Activated CD4-positive, alpha-beta T cell treated with anti-CD3 and anti-CD28 coated beads for 36 hours (primary cell): ENCODE measurements around the gene ARSA. TPM values are rescaled to one million over a fixed set of nuclear protein-coding genes. Genes with fewer than 3 reads are reported as not detected.

ENCODE experiments used
- ATAC-seq: fragments of 200-7000 bp; cut with Tn5 transposase; one replicate; pipeline ENCODE4 v1.10.0; 2021; ENCODE audit warnings: mild to moderate bottlenecking, moderate library complexity
- CTCF ChIA-PET: fragments of 350-600 bp; sonication (Branson Sonifier 250); formaldehyde crosslinking; loops from one replicate; lab custom pipeline; 2021; ENCODE audit warnings: antibody characterized with exemption; lab: Charles Lee
- POLR2A ChIA-PET: fragments of 350-600 bp; sonication (Branson Sonifier 250); formaldehyde crosslinking; loops from one replicate; lab custom pipeline; 2021; ENCODE audit warnings: antibody characterized with exemption, inconsistent platforms; lab: Charles Lee
- DNase-seq: peaks from one replicate; pipeline ENCODE4 v3.0.0-alpha.2; 2020
- H3K27ac Mint-ChIP-seq: one replicate; pipeline ENCODE4 v1.8.0; 2021; ENCODE audit warnings: mixed read lengths
- H3K27me3 Mint-ChIP-seq: one replicate; pipeline ENCODE4 v1.8.0; 2021; ENCODE audit warnings: mixed read lengths
- H3K36me3 Mint-ChIP-seq: one replicate; pipeline ENCODE4 v1.8.0; 2021; ENCODE audit warnings: low read depth, mixed read lengths
- H3K4me1 Mint-ChIP-seq: one replicate; pipeline ENCODE4 v1.8.0; 2021; ENCODE audit warnings: mixed read lengths
- H3K4me3 Mint-ChIP-seq: one replicate; pipeline ENCODE4 v1.8.0; 2021; ENCODE audit warnings: mild to moderate bottlenecking, moderate library complexity, mixed read lengths
- H3K9me3 Mint-ChIP-seq: one replicate; pipeline ENCODE4 v1.8.0; 2021; ENCODE audit warnings: low read depth, mixed read lengths
- intact Hi-C, 2 experiments: fragments of 100-400 bp; cut with DNase I in 1 of 2; cut with micrococcal nuclease in 1 of 2; formaldehyde crosslinking; loops; one replicate each; pipeline versions ENCODE4 v1.14.2 to v1.15.1; 2022 to 2024; cut with DNase I, micrococcal nuclease
- total RNA-seq, 2 experiments: library from RNA; stranded (reverse); gene quantifications; one replicate each; pipeline ENCODE4 v1.2.3, GENCODE V29; 2021

The ARSA gene
- total RNA-seq, 2 experiments from 2014 or later = 14.9 to 15.4 TPM

GRCh38 chr22:50577697-50577986, 50.3 kb downstream of the ARSA start:
- Mint-ChIP-seq H3K27me3 (no peaks in the 10 kb centered on the region), H3K36me3 (peaks cover 41% of the 10 kb centered on the region), H3K9me3 (no peaks in the 10 kb centered on the region), H3K4me3 (no peak overlapping the region), H3K27ac (no peak overlapping the region), H3K4me1 (peaks cover 18% of the 10 kb centered on the region)
- ChIA-PET POLR2A (no interaction called here), CTCF (interaction anchor here (0.9 kb wide), 1 partner anchor 13 kb away, joined by 3 read pairs; no protein-coding TSS in a partner anchor)
- ATAC-seq (no peak), DNase-seq (no peak)
- intact Hi-C loops = no loop called here

DNA sequence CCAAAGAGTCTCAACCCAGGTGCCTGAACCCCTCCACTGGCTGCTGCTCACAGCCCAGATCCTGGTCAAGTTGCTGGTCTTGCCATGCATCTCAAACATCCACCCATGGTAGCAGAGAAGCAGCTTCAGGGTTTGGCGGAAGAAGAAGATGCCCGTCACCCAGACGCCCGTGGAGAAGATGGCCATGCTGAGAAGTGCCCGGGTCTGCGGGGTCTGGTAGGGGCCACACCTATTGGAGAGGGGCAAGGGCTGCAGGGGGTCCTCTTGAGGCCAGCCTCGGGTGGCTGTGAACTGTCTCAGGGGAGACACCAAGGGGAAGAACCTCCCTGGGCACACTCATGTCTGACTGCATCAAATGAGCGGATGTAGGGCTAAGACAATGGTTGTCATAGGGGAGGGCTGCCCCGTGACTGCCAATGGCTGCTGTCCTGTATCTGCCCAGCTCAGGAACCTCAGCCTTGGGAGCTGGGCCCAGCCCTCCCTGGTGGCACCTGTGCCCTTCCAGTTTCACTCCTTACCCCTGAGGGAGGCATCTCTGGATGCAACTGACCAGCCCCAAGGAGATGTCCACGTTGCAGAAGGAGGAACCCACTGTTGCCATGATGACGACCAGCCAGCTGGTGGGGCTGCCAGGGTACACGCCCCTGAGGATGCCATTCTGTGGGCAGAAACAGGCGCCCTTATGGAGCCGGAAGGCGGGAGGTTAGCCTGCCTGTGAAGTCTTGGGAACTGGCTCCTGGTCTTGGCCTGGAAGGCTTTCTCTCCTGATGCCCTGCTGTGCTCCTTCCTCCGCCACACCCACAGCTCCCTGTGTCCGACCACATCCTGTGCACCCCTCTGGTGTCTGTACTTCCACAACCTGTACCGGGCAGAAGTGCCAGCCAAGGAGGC, 50.9 kb downstream of the ARSA start:
- CTCF ChIA-PET = interaction anchor here (0.9 to 2.7 kb wide), 2 partner anchors 12 to 13 kb away, joined by 3 to 14 read pairs; partner anchors contain the start of gene SYCE3
- intact Hi-C loops = no loop called here
- POLR2A ChIA-PET = no interaction called here
- Mint-ChIP-seq H3K9me3 (no peaks in the 10 kb centered on the region), H3K4me1 (peaks cover 18% of the 10 kb centered on the region), H3K36me3 (peaks cover 46% of the 10 kb centered on the region), H3K4me3 (no peak overlapping the region), H3K27ac (no peak overlapping the region), H3K27me3 (no peaks in the 10 kb centered on the region)
- no peak for DNase-seq
- no peak for ATAC-seq

DNA sequence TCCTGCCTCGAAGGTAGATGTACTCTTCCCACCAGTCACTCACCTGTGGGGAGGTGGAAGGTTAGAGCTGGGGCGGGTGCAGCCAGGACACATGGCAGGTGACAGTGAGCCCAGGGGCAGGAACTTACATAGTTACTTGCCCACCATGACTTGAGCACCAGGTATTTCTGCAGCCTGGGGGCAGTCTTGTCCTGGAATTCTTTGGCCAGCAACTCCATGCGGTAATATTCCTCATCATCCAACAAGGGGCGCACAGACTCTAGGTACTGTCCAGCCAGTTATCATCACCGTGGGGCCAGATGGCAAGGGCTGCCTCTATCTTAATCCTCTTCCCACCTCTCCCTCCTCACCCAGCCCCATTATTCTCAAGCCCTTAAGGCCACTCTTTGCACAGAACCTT, 51.9 kb downstream of the ARSA start:
- Mint-ChIP-seq H3K36me3 (peaks cover 50% of the 10 kb centered on the region), H3K9me3 (no peaks in the 10 kb centered on the region), H3K27me3 (no peaks in the 10 kb centered on the region), H3K4me3 (no peak overlapping the region), H3K27ac (no peak overlapping the region), H3K4me1 (peaks cover 9% of the 10 kb centered on the region)
- ChIA-PET CTCF (interaction anchor here (0.7 to 2.7 kb wide), 3 partner anchors 12 to 51 kb away, joined by 4 to 14 read pairs (median 6); partner anchors contain the start of genes SCO2 and SYCE3), POLR2A (no interaction called here)
- intact Hi-C loops = no loop called here
- ATAC-seq (no peak), DNase-seq (no peak)

DNA sequence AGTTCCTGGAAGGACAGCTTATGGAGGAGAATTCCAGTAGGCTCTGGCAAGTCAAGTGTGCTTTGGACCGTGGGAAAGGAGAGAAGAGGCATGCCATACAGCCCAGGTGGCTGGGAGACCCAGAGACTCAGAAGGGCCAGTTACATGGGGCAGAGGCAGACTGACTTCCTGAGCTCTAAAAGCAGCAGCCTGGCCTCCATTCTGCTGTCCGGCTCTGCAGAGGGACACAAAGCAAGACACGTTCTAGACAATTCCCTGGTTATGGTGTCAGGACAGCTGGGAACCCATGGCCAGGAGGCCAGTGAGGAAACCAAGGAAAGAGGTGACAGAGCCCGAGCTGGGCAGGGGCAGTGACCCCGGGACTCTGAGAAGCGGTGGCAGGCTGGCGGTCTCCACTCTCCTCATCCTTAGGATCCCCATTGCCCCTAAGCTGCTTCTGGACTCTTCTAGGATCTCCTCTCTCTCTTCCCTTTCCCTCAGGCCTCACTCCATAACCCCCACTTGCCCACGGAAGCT, 52.5 kb downstream of the ARSA start:
- ChIA-PET CTCF (interaction anchor here (0.6 to 2.7 kb wide), 5 partner anchors 12 to 151 kb away, joined by 3 to 14 read pairs (median 4); partner anchors contain the start of genes SCO2 and SYCE3), POLR2A (no interaction called here)
- Mint-ChIP-seq H3K4me1 (peaks cover 7% of the 10 kb centered on the region), H3K27me3 (no peaks in the 10 kb centered on the region), H3K4me3 (no peak overlapping the region), H3K9me3 (no peaks in the 10 kb centered on the region), H3K27ac (no peak overlapping the region), H3K36me3 (peaks cover 54% of the 10 kb centered on the region)
- DNase-seq = no peak
- no peak for ATAC-seq
- intact Hi-C loops = no loop called here

Other genes with a start within 250 kb of the ARSA start
- 10 to 100 TPM; 97.6 TPM for gene SBF1, start 153.1 kb downstream of the ARSA start, total RNA-seq
- gene ADM2, start 146.6 kb downstream of the ARSA start, total RNA-seq = 1 to 10 TPM; 7.5 to 7.9 TPM
- under 1 TPM; 0.32 to 0.44 TPM for gene MIOX, start 141.3 kb downstream of the ARSA start, total RNA-seq
- gene LMF2, start 120.5 kb downstream of the ARSA start, total RNA-seq = 10 to 100 TPM; 46.8 to 49.4 TPM
- gene NCAPH2, start 119.9 kb downstream of the ARSA start, total RNA-seq = 100 to 1,000 TPM; 115 to 123 TPM
- 1 to 10 TPM; 2.4 to 5.6 TPM for gene SCO2, start 102.6 kb downstream of the ARSA start, total RNA-seq
- gene TYMP, start 98.1 kb downstream of the ARSA start, total RNA-seq = 10 to 100 TPM; 26.9 to 44.3 TPM
- gene KLHDC7B, start 82.3 kb downstream of the ARSA start, total RNA-seq = 1 to 10 TPM; 5.7 to 6.4 TPM
- gene SYCE3, start 65.2 kb downstream of the ARSA start, total RNA-seq = 1 to 10 TPM; 3.8 TPM
- 10 to 100 TPM; 42.5 to 51.4 TPM for gene CPT1B, start 49.7 kb downstream of the ARSA start, total RNA-seq
- 10 to 100 TPM; 68.2 to 79.7 TPM for gene CHKB, start 45.3 kb downstream of the ARSA start, total RNA-seq
- gene MAPK8IP2, start 27.4 kb downstream of the ARSA start, total RNA-seq = under 1 TPM; 0.14 TPM
- gene SHANK3, start 44.7 kb upstream of the ARSA start, total RNA-seq = under 1 TPM; 0.14 to 0.16 TPM
- not detected for gene ACR, start 110.1 kb upstream of the ARSA start, total RNA-seq
- gene RABL2B, start 155.5 kb upstream of the ARSA start, total RNA-seq = 10 to 100 TPM; 22.4 to 27.6 TPM